PC-9 (cell line): ENCODE measurements around the gene HES1. TPM values are rescaled to one million over a fixed set of nuclear protein-coding genes. Genes with fewer than 3 reads are reported as not detected.

Source experiments
- BruUV-seq: library from RNA; stranded (reverse); fragments of 400-500 nt; replicated peaks from 2 replicates; lab custom pipeline; 2021; lab: Mats Ljungman, UMichigan
- CTCF ChIA-PET: fragments of 300-600 bp; sonication (Branson Sonifier 250); formaldehyde crosslinking; loops from one replicate; lab custom pipeline; 2022; ENCODE audit warnings: antibody characterized with exemption; lab: Charles Lee
- POLR2A ChIA-PET: fragments of 300-600 bp; sonication (Branson Sonifier 250); formaldehyde crosslinking; loops from one replicate; lab custom pipeline; 2022; ENCODE audit warnings: antibody characterized with exemption; ENCODE audit not compliant: unreplicated experiment; lab: Charles Lee
- DNase-seq, 2 experiments: peaks; one replicate each; pipeline versions ENCODE4 v3.0.0 to v3.0.0-alpha.2; 2015 to 2022; ENCODE audit warnings: mixed read lengths in 1 of 2
- H2AFZ ChIP-seq: fragments of 200-600 bp; sonication (generic); 2 replicates; pipeline ENCODE4 v1.8.1; 2017; ENCODE audit warnings: antibody characterized with exemption
- H3F3A ChIP-seq: fragments of 200-600 bp; sonication (generic); 2 replicates; pipeline ENCODE4 v1.8.1; 2017; ENCODE audit warnings: antibody characterized with exemption, mild to moderate bottlenecking, low read depth; ENCODE audit not compliant: insufficient read depth
- H3K27ac ChIP-seq: fragments of 200-600 bp; sonication (generic); 2 replicates; pipeline ENCODE4 v1.6.1; 2016; ENCODE audit warnings: mixed run types
- H3K27me3 ChIP-seq: fragments of 200-600 bp; sonication (generic); 2 replicates; pipeline ENCODE4 v1.6.1; 2016; ENCODE audit warnings: low read depth, mixed run types; ENCODE audit not compliant: insufficient read depth
- H3K36me3 ChIP-seq: fragments of 200-600 bp; sonication (generic); 2 replicates; pipeline ENCODE4 v1.6.1; 2016; ENCODE audit warnings: low read depth, mixed run types
- H3K4me1 ChIP-seq: fragments of 200-600 bp; sonication (generic); replicated peaks from 2 replicates; pipeline ENCODE4 v1.6.1; 2016; ENCODE audit warnings: mixed run types; ENCODE audit not compliant: insufficient read depth
- H3K4me2 ChIP-seq: fragments of 200-600 bp; sonication (generic); 2 replicates; pipeline ENCODE4 v1.6.1; 2017; ENCODE audit warnings: mixed run types
- H3K4me3 ChIP-seq: fragments of 200-600 bp; sonication (generic); 2 replicates; pipeline ENCODE4 v1.6.1; 2016; ENCODE audit warnings: mixed run types
- H3K79me2 ChIP-seq: fragments of 200-600 bp; sonication (generic); 2 replicates; pipeline ENCODE4 v1.6.1; 2017; ENCODE audit warnings: low read depth, mixed run types
- H3K9me2 ChIP-seq: fragments of 200-600 bp; sonication (generic); 2 replicates; pipeline ENCODE4 v1.8.1; 2017; ENCODE audit warnings: mild to moderate bottlenecking; ENCODE audit not compliant: insufficient read depth
- H3K9me3 ChIP-seq: fragments of 200-600 bp; sonication (generic); 2 replicates; pipeline ENCODE4 v1.8.1; 2016; ENCODE audit warnings: low read depth; ENCODE audit not compliant: insufficient read depth
- H4K20me1 ChIP-seq: fragments of 200-600 bp; sonication (generic); 2 replicates; pipeline ENCODE4 v1.8.1; 2017; ENCODE audit not compliant: insufficient read depth
- CTCF ChIP-seq: fragments of 200-600 bp; sonication (generic); conservative IDR thresholded peaks from 2 replicates; pipeline ENCODE4 v1.6.1; 2017; ENCODE audit warnings: mixed run types, antibody characterized with exemption, mild to moderate bottlenecking, moderate library complexity
- EZH2 ChIP-seq: fragments of 200-600 bp; sonication (generic); IDR thresholded peaks from 2 replicates; pipeline ENCODE4 v1.8.0; 2017; ENCODE audit warnings: antibody characterized with exemption, low read depth
- intact Hi-C: fragments of 100-400 bp; cut with micrococcal nuclease; formaldehyde crosslinking; loops from one replicate; pipeline ENCODE4 v1.10.0; 2022; ENCODE audit not compliant: unreplicated experiment
- total RNA-seq: library from RNA; stranded (reverse); gene quantifications from 2 replicates; pipeline ENCODE4 v1.2.3, GENCODE V29; 2021

The HES1 gene
- total RNA-seq, 1 experiment from 2014 or later, result 66.5 TPM

DNA sequence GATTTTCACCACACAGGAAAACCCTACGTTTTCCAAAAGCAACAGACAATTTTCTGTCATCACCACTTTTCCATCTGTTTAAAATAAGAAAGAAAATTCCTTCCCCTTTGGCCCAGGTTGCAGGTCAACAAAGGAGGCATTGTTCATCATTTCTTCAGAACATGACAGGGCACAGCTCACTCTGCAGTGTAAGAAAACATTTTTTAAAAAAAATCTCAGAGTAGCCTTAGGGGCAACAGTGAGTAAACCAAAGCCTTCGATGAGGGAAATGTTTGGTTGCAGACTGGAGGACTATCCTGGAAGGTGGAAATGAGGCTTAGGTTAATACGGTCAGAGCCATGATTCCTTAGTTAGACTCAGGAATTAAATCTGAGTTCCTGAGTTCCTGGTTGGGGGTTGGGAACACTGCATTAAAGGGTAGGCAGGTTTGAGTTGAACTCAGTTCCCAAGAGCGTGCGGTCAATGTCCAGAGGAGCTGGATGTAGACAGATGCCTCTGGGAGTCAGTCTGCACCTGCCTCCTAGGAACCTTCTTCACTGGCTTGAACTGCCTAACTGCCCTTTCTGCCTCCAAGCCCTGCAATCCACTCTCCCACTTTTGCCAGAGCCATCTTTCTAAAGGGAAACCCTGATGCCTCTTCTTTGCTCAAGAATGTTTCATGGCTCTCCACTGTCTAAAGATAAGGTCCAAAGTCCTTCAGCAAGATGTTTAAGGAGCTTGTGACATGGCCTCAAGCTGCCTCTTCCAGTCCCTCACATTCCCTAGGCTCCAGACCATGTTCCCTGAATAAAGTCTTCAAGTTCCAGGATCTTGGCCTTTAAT is 3.3 kb upstream of the HES1 start:
- H3K27ac ChIP-seq, result peak overlapping the region; percentile 81

GRCh38 chr3:194133661-194134230 is 2.2 kb upstream of the HES1 start:
- Histone ChIP-seq H3F3A (peaks cover 69% of the 10 kb centered on the region), H2AFZ (no peak overlapping the region), H3K9me3 (no peaks in the 10 kb centered on the region), H3K4me3 (peak overlapping the region; percentile 53), H3K79me2 (peaks cover 34% of the 10 kb centered on the region), H3K27ac (peak overlapping the region; percentile 81), H3K4me1 (peaks cover 59% of the 10 kb centered on the region), H3K9me2 (no peaks in the 10 kb centered on the region), H4K20me1 (peaks cover 8% of the 10 kb centered on the region; the same call in 1 of the 2 replicates), H3K4me2 (peak overlapping the region; percentile 86), H3K27me3 (no peaks in the 10 kb centered on the region), H3K36me3 (peaks cover 21% of the 10 kb centered on the region)
- POLR2A ChIA-PET, result interaction anchor here (0.5 to 0.7 kb wide), 5 partner anchors 44 to 463 kb away, joined by 3 to 4 read pairs (median 3); no protein-coding TSS in a partner anchor
- DNase-seq, result peak; percentile 63 to 64
- no TSS peak for BruUV-seq
- intact Hi-C loops, result loop anchor here (1.0 to 5.0 kb wide), 7 partner anchors 101 to 541 kb away; partner anchors contain the start of gene OPA1
- TF ChIP-seq EZH2, result no peak
- TF ChIP-seq CTCF, result no peak
- CTCF ChIA-PET, result interaction anchor here (0.6 kb wide), 1 partner anchor 128 kb away, joined by 3 read pairs; no protein-coding TSS in a partner anchor

More for the DNA sequence above, 3.3 kb upstream of the HES1 start:
- peak overlapping the region; percentile 53; the same call in 1 of the 2 replicates for H3K4me3 ChIP-seq
- H3K36me3 ChIP-seq, result peaks cover 12% of the 10 kb centered on the region
- ChIA-PET CTCF (interaction anchor here (0.6 to 0.8 kb wide), 2 partner anchors 350 to 352 kb away, joined by 3 read pairs; no protein-coding TSS in a partner anchor), POLR2A (interaction anchor here (0.6 to 0.7 kb wide), 2 partner anchors 192 to 484 kb away, joined by 3 read pairs; no protein-coding TSS in a partner anchor)
- no peaks in the 10 kb centered on the region for H3K9me3 ChIP-seq
- no peaks in the 10 kb centered on the region for H3K9me2 ChIP-seq
- intact Hi-C loops, result loop anchor here (5.0 kb wide), 2 partner anchors 205 to 540 kb away; partner anchors contain the start of gene OPA1
- H3K4me1 ChIP-seq, result peaks cover 58% of the 10 kb centered on the region
- peaks cover 65% of the 10 kb centered on the region for H3F3A ChIP-seq
- H3K4me2 ChIP-seq, result peak overlapping the region; percentile 86
- BruUV-seq, result no TSS peak
- H3K79me2 ChIP-seq, result peaks cover 24% of the 10 kb centered on the region
- no peak overlapping the region for H2AFZ ChIP-seq
- H4K20me1 ChIP-seq, result no peaks in the 10 kb centered on the region
- peak; percentile 34 to 97 for DNase-seq
- TF ChIP-seq CTCF, result no peak
- TF ChIP-seq EZH2, result no peak
- H3K27me3 ChIP-seq, result no peaks in the 10 kb centered on the region

DNA sequence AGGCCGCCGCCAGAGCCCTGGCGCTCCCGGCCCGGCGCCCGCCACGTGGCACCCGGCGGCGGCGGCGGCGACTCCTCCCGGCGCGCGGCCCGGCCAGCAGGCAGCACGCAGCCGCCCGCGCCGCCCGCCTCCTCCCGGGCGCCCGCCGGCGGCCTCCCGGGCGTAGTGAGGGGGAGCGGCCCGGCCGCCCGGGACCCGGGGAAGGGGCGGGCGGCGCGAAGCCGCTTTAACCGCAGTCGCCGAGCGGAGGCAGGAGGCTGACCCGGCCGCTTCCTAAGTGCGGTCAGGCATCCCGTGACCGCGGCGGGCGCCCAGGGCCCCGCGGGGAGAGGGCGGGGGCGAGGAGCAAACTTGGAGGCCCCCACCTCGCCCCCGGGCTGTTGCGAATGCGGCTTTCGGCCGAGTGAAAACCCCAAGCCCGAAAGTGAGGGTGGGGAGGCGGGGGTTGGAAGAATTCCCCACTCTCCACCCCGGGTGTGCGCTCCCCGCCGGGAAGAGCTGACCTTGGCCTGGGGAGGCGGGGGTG is 1.7 kb upstream of the HES1 start:
- Histone ChIP-seq H3K27me3 (no peaks in the 10 kb centered on the region), H4K20me1 (peaks cover 8% of the 10 kb centered on the region; the same call in 1 of the 2 replicates), H3K36me3 (peaks cover 24% of the 10 kb centered on the region), H2AFZ (no peak overlapping the region), H3K9me2 (no peaks in the 10 kb centered on the region), H3K4me2 (peak overlapping the region; percentile 83), H3K79me2 (peaks cover 39% of the 10 kb centered on the region), H3K4me3 (peak overlapping the region; percentile 40; the same call in 1 of the 2 replicates), H3F3A (peaks cover 71% of the 10 kb centered on the region), H3K4me1 (peaks cover 60% of the 10 kb centered on the region), H3K9me3 (no peaks in the 10 kb centered on the region), H3K27ac (peak overlapping the region; percentile 88)
- POLR2A ChIA-PET, result interaction anchor here (0.6 to 4.4 kb wide), 21 partner anchors 24 to 444 kb away, joined by 3 to 27 read pairs (median 4); no protein-coding TSS in a partner anchor
- TF ChIP-seq EZH2 (no peak), CTCF (no peak)
- intact Hi-C loops, result loop anchor here (1.0 to 5.0 kb wide), 7 partner anchors 102 to 542 kb away; partner anchors contain the start of gene OPA1
- CTCF ChIA-PET, result interaction anchor here (0.6 to 1.0 kb wide), 4 partner anchors 98 to 257 kb away, joined by 3 to 10 read pairs (median 4); no protein-coding TSS in a partner anchor
- BruUV-seq, result no TSS peak
- DNase-seq, result peak in 1 of 2 experiments; percentile 95
